GM23338 (cell line): ENCODE results near the gene SLC22A3. TPM values are rescaled to one million over a fixed set of nuclear protein-coding genes. Genes with fewer than 3 reads are reported as not detected.

Source experiments
- ATAC-seq: fragments of 200-7000 bp; cut with Tn5 transposase; 3 replicates; pipeline ENCODE4 v1.9.1; 2020
- DNase-seq: peaks from one replicate; pipeline ENCODE4 v3.0.0-alpha.2; 2015; ENCODE audit warnings: low spot score
- H2AFZ ChIP-seq: fragments of 200-600 bp; sonication (generic); 2 replicates; pipeline ENCODE4 v1.8.0; 2016; ENCODE audit warnings: antibody characterized with exemption, mild to moderate bottlenecking, moderate library complexity
- H3F3A ChIP-seq: fragments of 200-600 bp; sonication (generic); replicated peaks from 2 replicates; pipeline ENCODE4 v1.8.0; 2017; ENCODE audit warnings: antibody characterized with exemption, mixed run types, low read depth
- H3K27ac ChIP-seq: fragments of 200-600 bp; sonication (generic); 2 replicates; pipeline ENCODE4 v1.6.1; 2016; ENCODE audit warnings: low read depth
- H3K27me3 ChIP-seq: fragments of 200-600 bp; sonication (generic); 2 replicates; pipeline ENCODE4 v1.8.0; 2016; ENCODE audit warnings: mild to moderate bottlenecking, mixed run types, moderate library complexity; ENCODE audit not compliant: insufficient read depth
- H3K36me3 ChIP-seq: fragments of 200-600 bp; sonication (generic); 2 replicates; pipeline ENCODE4 v1.8.0; 2016; ENCODE audit warnings: mild to moderate bottlenecking; ENCODE audit not compliant: insufficient read depth
- H3K4me1 ChIP-seq: fragments of 200-600 bp; sonication (generic); 2 replicates; pipeline ENCODE4 v1.8.0; 2016; ENCODE audit warnings: mild to moderate bottlenecking, moderate library complexity; ENCODE audit not compliant: insufficient read depth
- H3K4me2 ChIP-seq: fragments of 200-600 bp; sonication (generic); 2 replicates; pipeline ENCODE4 v1.7.1; 2017; ENCODE audit warnings: mixed run types
- H3K4me3 ChIP-seq: fragments of 200-600 bp; sonication (generic); 2 replicates; pipeline ENCODE4 v1.6.1; 2016; ENCODE audit warnings: mixed run types
- H3K79me2 ChIP-seq: fragments of 200-600 bp; sonication (generic); replicated peaks from 2 replicates; pipeline ENCODE4 v1.8.0; 2017; ENCODE audit warnings: mild to moderate bottlenecking; ENCODE audit not compliant: insufficient read depth
- H3K9me2 ChIP-seq: fragments of 200-600 bp; sonication (generic); 2 replicates; pipeline ENCODE4 v1.8.0; 2017; ENCODE audit not compliant: insufficient read depth
- H4K20me1 ChIP-seq: fragments of 200-600 bp; sonication (generic); replicated peaks from 2 replicates; pipeline ENCODE4 v1.8.0; 2017; ENCODE audit warnings: mild to moderate bottlenecking; ENCODE audit not compliant: insufficient read depth
- H3K27ac Mint-ChIP-seq: 2 replicates; pipeline ENCODE4 v1.8.0; 2020; ENCODE audit warnings: inconsistent platforms, mild to moderate bottlenecking, moderate library complexity, mixed read lengths
- H3K27me3 Mint-ChIP-seq: 3 replicates; pipeline ENCODE4 v1.8.0; 2022; ENCODE audit warnings: low read depth, mild to moderate bottlenecking, moderate library complexity, mixed read lengths, inconsistent platforms; ENCODE audit not compliant: insufficient read depth, poor library complexity
- H3K36me3 Mint-ChIP-seq: 3 replicates; pipeline ENCODE4 v1.8.0; 2021; ENCODE audit warnings: low read depth, mild to moderate bottlenecking, inconsistent platforms, moderate library complexity, mixed read lengths
- H3K4me1 Mint-ChIP-seq: 3 replicates; pipeline ENCODE4 v1.8.0; 2020; ENCODE audit warnings: mild to moderate bottlenecking, inconsistent platforms, mixed read lengths
- H3K4me3 Mint-ChIP-seq: 3 replicates; pipeline ENCODE4 v1.8.0; 2021; ENCODE audit warnings: moderate library complexity, mild to moderate bottlenecking, inconsistent platforms, mixed read lengths
- H3K9me3 Mint-ChIP-seq: 3 replicates; pipeline ENCODE4 v1.8.0; 2020; ENCODE audit warnings: moderate library complexity, mild to moderate bottlenecking, inconsistent platforms, mixed read lengths
- CREB1 ChIP-seq: fragments of 250-450 bp; sonication (Bioruptor Pico); IDR thresholded peaks from 2 replicates; pipeline ENCODE4 v1.5.0; 2020; ENCODE audit warnings: low read depth, mild to moderate bottlenecking, moderate library complexity
- CTCF ChIP-seq, 2 experiments: fragments of 200-600 bp in 1 of 2; sonication (generic) in 1 of 2; conservative IDR thresholded peaks; 2 replicates each; pipeline versions ENCODE4 v1.5.1 to v1.6.1; 2016 to 2017; ENCODE audit warnings: antibody characterized with exemption in 2 of 2, low read depth in 2 of 2, mild to moderate bottlenecking in 2 of 2, moderate library complexity in 1 of 2
- ETS1 ChIP-seq: IDR thresholded peaks from 2 replicates; pipeline ENCODE4 v1.6.1; 2016; ENCODE audit warnings: antibody characterized with exemption
- EZH2 ChIP-seq: fragments of 200-600 bp; sonication (generic); IDR thresholded peaks from one replicate; pipeline ENCODE4 v1.8.0; 2017; ENCODE audit warnings: antibody characterized with exemption, mild to moderate bottlenecking, low read depth; ENCODE audit not compliant: unreplicated experiment
- EZH2phosphoT487 ChIP-seq: fragments of 200-600 bp; sonication (generic); IDR thresholded peaks from one replicate; pipeline ENCODE4 v1.8.1; 2018; ENCODE audit warnings: antibody characterized with exemption; ENCODE audit not compliant: unreplicated experiment
- JUNB ChIP-seq: IDR thresholded peaks from one replicate; pipeline ENCODE4 v1.6.1; 2016; ENCODE audit warnings: antibody characterized with exemption; ENCODE audit not compliant: unreplicated experiment
- NANOG ChIP-seq: IDR thresholded peaks from 2 replicates; pipeline ENCODE4 v1.6.1; 2016; ENCODE audit warnings: antibody characterized with exemption, borderline replicate concordance
- POLR2AphosphoS5 ChIP-seq: IDR thresholded peaks from 2 replicates; pipeline ENCODE4 v1.6.1; 2016; ENCODE audit warnings: antibody characterized with exemption, low read depth
- STAT1 ChIP-seq: IDR thresholded peaks from one replicate; pipeline ENCODE4 v1.6.1; 2016; ENCODE audit warnings: antibody characterized with exemption; ENCODE audit not compliant: unreplicated experiment
- ZNF331 ChIP-seq: fragments of 250-450 bp; sonication (Bioruptor Pico); IDR thresholded peaks from 2 replicates; pipeline ENCODE4 v1.5.0; 2020; ENCODE audit warnings: low read depth, mild to moderate bottlenecking, moderate library complexity
- polyA plus RNA-seq: library from polyadenylated mRNA; unstranded; fragments of >200 nt; fragmentation: Nextera tagmentation; extraction: Ambion mirVana; gene quantifications from 2 replicates; pipeline ENCODE4 v1.2.1, GENCODE V29; 2016
- total RNA-seq: library from RNA; depleted of rRNA; stranded (reverse); fragments of >200 nt; shearing (Covaris generic); gene quantifications from 2 replicates; pipeline ENCODE4 v1.2.3, GENCODE V29; 2014

The SLC22A3 gene
- total and polyA plus RNA-seq, 2 experiments from 2014 or later, result 0.78 to 3.2 TPM

- Histone ChIP-seq H3K36me3 (no peaks in the 10 kb centered on the region), H3F3A (0 out of 2 replicates have a peak, but pooled peaks cover 2% of the 10 kb centered on the region), H3K4me2 (no peak overlapping the region), H3K9me2 (no peaks in the 10 kb centered on the region), H3K4me3 (no peak overlapping the region), H2AFZ (no peak overlapping the region), H3K27ac (no peak overlapping the region), H3K79me2 (no peaks in the 10 kb centered on the region; the same call in none of the 2 replicates), H4K20me1 (no peaks in the 10 kb centered on the region), H3K4me1 (peaks cover 6% of the 10 kb centered on the region; the same call in 1 of the 2 replicates), H3K27me3 (peaks cover 17% of the 10 kb centered on the region)
- H3K36me3 Mint-ChIP-seq, result peaks cover 2% of the 10 kb centered on the region; the same call in 1 of the 3 replicates
- ATAC-seq (no peak), DNase-seq (no peak)
- no peaks in the 10 kb centered on the region; the same call in 2 of the 3 replicates for H3K9me3 Mint-ChIP-seq
- H3K27me3 Mint-ChIP-seq, result peaks cover 18% of the 10 kb centered on the region
- H3K27ac Mint-ChIP-seq, result no peak overlapping the region
- H3K4me3 Mint-ChIP-seq, result no peak overlapping the region
- H3K4me1 Mint-ChIP-seq, result peaks cover 13% of the 10 kb centered on the region
- TF ChIP-seq JUNB (no peak), NANOG (no peak), EZH2phosphoT487 (no peak), ZNF331 (CRISPR knock-in tag) (no peak), CREB1 (CRISPR knock-in tag) (no peak), CTCF (conservative IDR thresholded peaks at IDR 0.05; ENCODE audit: low read depth in 2 of 2) (no peak), STAT1 (no peak), POLR2AphosphoS5 (no peak), EZH2 (no peak)
These were observed 5.8 kb downstream of the SLC22A3 start for GRCh38 chr6:160353950-160354496.

GRCh38 chr6:160355001-160355400 lies 6.8 kb downstream of the SLC22A3 start:
- no peak for TF ChIP-seq JUNB
- no peak for TF ChIP-seq POLR2AphosphoS5
- no peak for TF ChIP-seq EZH2phosphoT487
- no peak for TF ChIP-seq STAT1
- TF ChIP-seq ETS1, result no peak
- Mint-ChIP-seq H3K9me3 (no peaks in the 10 kb centered on the region), H3K27ac (no peak overlapping the region), H3K36me3 (no peaks in the 10 kb centered on the region), H3K27me3 (peaks cover 9% of the 10 kb centered on the region), H3K4me3 (no peak overlapping the region), H3K4me1 (peaks cover 4% of the 10 kb centered on the region)
- Histone ChIP-seq H3K36me3 (no peaks in the 10 kb centered on the region), H3K79me2 (no peaks in the 10 kb centered on the region; the same call in none of the 2 replicates), H3K4me1 (no peaks in the 10 kb centered on the region; the same call in 1 of the 2 replicates), H3K27me3 (peaks cover 8% of the 10 kb centered on the region), H4K20me1 (no peaks in the 10 kb centered on the region), H3K27ac (no peak overlapping the region), H3K9me2 (no peaks in the 10 kb centered on the region), H3F3A (no peaks in the 10 kb centered on the region), H3K4me2 (no peak overlapping the region), H3K4me3 (no peak overlapping the region), H2AFZ (no peak overlapping the region)
- DNase-seq (no peak), ATAC-seq (no peak)
